Measurements from ENCODE around the gene PPM1J. TPM values are rescaled to one million over a fixed set of nuclear protein-coding genes. Genes with fewer than 3 reads are reported as not detected.
A peak's percentile ranks its signal among the peaks of the same experiment; 100 is the strongest.

Gene PPM1J
- total RNA-seq, 4 donors from 2014 or later = 2.2 to 4.8 (median 2.9) TPM

DNA sequence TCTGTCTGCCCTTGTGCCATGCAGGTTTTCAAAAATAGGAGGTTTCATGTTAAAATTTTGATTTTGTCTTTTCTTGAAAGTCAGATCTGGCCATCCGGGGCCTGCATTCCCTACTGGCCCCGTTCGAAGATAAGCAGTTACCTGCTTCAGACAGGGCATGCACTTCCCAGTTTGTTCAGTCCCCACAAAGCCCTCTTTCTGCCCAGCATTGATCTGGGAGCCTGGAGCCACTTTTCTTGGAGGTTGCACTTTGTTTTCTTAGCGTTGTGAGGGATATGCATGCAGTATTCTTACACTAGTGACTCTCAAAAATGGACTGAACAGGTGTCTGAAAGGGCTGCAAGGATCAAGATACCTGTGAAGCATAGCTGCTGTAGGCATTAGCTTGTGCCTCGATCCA lies 29.2 kb downstream of the PPM1J start:
- H3K4me3 ChIP-seq = no peak overlapping the region
- H3K27ac ChIP-seq = no peak overlapping the region
- intact Hi-C loops (cut with DNase I) = no loop called here
- WGBS, 2 donors = 88 to 92% methylated on average over 5 of the region's 5 CpGs
- no peaks in the 10 kb centered on the region for H3K27me3 ChIP-seq
- no peaks in the 10 kb centered on the region for H3K9me3 ChIP-seq
- H3K4me1 ChIP-seq = peaks cover 11 to 34% (median 13%) of the 10 kb centered on the region in 3 donors
- no peak for DNase-seq
- peaks cover 0 to 20% (median 8%) of the 10 kb centered on the region in 3 donors for H3K36me3 ChIP-seq
- TF ChIP-seq CTCF (IDR thresholded peaks at IDR 0.05) = no peak
- no peak for TF ChIP-seq POLR2A (IDR thresholded peaks at IDR 0.05)

DNA sequence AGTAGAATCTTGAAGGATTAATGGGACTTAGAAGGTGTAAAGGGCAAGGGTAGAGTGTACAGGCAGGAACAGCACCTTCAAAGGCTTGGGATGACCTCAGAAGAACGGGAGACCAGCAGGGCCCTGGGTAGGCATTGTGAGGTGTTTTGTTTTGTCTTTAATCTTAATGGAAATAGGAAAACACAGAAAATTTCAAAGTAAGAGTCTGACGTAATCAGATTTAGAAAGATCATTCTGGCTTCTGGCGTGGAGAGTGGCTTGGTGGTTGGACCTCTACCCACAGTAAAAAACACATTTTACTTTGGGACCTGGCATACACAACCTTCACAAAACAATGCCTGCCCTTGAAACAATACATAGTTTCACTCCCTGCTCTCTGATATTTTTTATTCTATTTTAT lies 36.5 kb downstream of the PPM1J start:
- Histone ChIP-seq H3K4me1 (peaks cover 8 to 47% (median 17%) of the 10 kb centered on the region in 3 donors), H3K27me3 (no peaks in the 10 kb centered on the region), H3K27ac (no peak overlapping the region), H3K9me3 (no peaks in the 10 kb centered on the region), H3K4me3 (no peak overlapping the region), H3K36me3 (no peaks in the 10 kb centered on the region)
- TF ChIP-seq CTCF (IDR thresholded peaks at IDR 0.05) (no peak), POLR2A (IDR thresholded peaks at IDR 0.05) (no peak)
- intact Hi-C loops (cut with DNase I) = no loop called here
- 67 to 81% methylated on average over 3 of the region's 3 CpGs for WGBS, 2 donors
- no peak for DNase-seq

- DNase-seq = no peak
- intact Hi-C loops (cut with DNase I) = no loop called here
- H3K4me3 ChIP-seq = no peak overlapping the region
- no peak overlapping the region for H3K27ac ChIP-seq
- H3K36me3 ChIP-seq = peaks cover 0 to 4% (median 0%) of the 10 kb centered on the region in 3 donors
- H3K9me3 ChIP-seq = no peaks in the 10 kb centered on the region
- peaks cover 8 to 56% (median 21%) of the 10 kb centered on the region in 3 donors for H3K4me1 ChIP-seq
- TF ChIP-seq CTCF (IDR thresholded peaks at IDR 0.05) (no peak), POLR2A (IDR thresholded peaks at IDR 0.05) (no peak)
- 93 to 94% methylated on average over 4 of the region's 4 CpGs for WGBS, 2 donors
- no peaks in the 10 kb centered on the region for H3K27me3 ChIP-seq
Observed at GRCh38 chr1:112677501-112677900, 37.6 kb downstream of the PPM1J start.

DNA sequence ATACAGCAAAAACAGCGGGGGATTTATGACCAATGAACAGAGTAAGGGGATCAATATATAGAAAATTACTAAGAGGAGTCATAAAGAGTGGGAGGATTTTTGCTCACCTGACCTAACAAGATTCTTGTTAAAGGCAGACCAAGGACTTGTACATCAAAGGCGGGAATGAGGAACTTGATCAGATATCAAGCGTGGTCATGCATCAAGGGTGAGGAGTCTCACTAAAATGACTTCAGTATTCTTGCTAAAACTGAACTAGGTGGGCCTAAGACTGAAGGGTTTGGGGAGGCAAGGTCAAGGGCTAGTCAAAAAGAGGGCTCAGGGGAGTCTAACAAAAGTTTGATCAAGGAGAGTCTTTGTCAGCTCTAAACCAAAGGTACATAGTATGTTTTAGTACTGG lies 38.6 kb downstream of the PPM1J start:
- no peak overlapping the region for H3K27ac ChIP-seq
- H3K9me3 ChIP-seq = no peaks in the 10 kb centered on the region
- intact Hi-C loops (cut with DNase I) = no loop called here
- WGBS, 2 donors = 74 to 89% methylated on average over 3 of the region's 3 CpGs
- peaks cover 8 to 56% (median 21%) of the 10 kb centered on the region in 3 donors for H3K4me1 ChIP-seq
- no peak for DNase-seq
- H3K4me3 ChIP-seq = no peak overlapping the region
- TF ChIP-seq CTCF (IDR thresholded peaks at IDR 0.05) (no peak), POLR2A (IDR thresholded peaks at IDR 0.05) (no peak)
- H3K27me3 ChIP-seq = no peaks in the 10 kb centered on the region
- H3K36me3 ChIP-seq = peaks cover 0 to 13% (median 3%) of the 10 kb centered on the region in 3 donors

GRCh38 chr1:112675728-112676381 lies 39.3 kb downstream of the PPM1J start:
- Histone ChIP-seq H3K4me1 (peaks cover 8 to 56% (median 21%) of the 10 kb centered on the region in 3 donors), H3K36me3 (peaks cover 0 to 20% (median 8%) of the 10 kb centered on the region in 3 donors), H3K4me3 (peak overlapping the region; percentile 78 to 95 (median 86)), H3K9me3 (no peaks in the 10 kb centered on the region), H3K27ac (peak overlapping the region; percentile 90 to 96 (median 92)), H3K27me3 (no peaks in the 10 kb centered on the region)
- intact Hi-C loops (cut with DNase I) = no loop called here
- DNase-seq = no peak
- TF ChIP-seq POLR2A (IDR thresholded peaks at IDR 0.05) (no peak), CTCF (IDR thresholded peaks at IDR 0.05) (no peak)
- WGBS, 2 donors = 37 to 39% methylated on average over 7 of the region's 7 CpGs

All from esophagus squamous epithelium (tissue), 5 donors.